ENCODE results near the gene LRIT3.
"Not testable (repeated sequence)": the region's sequence is repeated elsewhere in the genome, so short reads cannot be mapped to it uniquely, and the experiment has no call there.

LRIT3 gene

DNA sequence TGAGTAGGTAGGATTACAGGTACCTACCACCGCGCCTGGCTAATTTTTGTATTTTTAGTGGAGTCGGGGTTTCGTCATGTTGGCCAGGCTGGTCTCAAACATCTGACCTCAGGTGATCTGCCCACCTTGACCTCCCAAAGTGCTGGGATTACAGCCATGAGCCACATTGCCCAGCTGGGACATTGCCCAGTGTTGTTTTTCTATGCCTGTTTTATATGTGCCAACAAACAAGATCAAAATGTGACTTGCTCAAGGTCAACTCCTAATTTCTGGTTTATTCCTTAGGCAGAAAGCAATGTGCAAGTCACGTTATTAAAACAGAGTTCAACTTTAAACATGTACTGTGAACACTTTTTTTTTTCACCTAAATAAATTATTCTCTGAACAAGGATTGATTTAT, 2.7 kb downstream of the LRIT3 start:
- DNase-seq (ENCODE audit: extremely low read depth, low read depth) = no peak
- TF ChIP-seq, protein P1, sequence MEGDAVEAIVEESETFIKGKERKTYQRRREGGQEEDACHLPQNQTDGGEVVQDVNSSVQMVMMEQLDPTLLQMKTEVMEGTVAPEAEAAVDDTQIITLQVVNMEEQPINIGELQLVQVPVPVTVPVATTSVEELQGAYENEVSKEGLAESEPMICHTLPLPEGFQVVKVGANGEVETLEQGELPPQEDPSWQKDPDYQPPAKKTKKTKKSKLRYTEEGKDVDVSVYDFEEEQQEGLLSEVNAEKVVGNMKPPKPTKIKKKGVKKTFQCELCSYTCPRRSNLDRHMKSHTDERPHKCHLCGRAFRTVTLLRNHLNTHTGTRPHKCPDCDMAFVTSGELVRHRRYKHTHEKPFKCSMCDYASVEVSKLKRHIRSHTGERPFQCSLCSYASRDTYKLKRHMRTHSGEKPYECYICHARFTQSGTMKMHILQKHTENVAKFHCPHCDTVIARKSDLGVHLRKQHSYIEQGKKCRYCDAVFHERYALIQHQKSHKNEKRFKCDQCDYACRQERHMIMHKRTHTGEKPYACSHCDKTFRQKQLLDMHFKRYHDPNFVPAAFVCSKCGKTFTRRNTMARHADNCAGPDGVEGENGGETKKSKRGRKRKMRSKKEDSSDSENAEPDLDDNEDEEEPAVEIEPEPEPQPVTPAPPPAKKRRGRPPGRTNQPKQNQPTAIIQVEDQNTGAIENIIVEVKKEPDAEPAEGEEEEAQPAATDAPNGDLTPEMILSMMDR (IDR thresholded peaks at IDR 0.05; ENCODE audit: low read depth, low read length) = no peak

DNA sequence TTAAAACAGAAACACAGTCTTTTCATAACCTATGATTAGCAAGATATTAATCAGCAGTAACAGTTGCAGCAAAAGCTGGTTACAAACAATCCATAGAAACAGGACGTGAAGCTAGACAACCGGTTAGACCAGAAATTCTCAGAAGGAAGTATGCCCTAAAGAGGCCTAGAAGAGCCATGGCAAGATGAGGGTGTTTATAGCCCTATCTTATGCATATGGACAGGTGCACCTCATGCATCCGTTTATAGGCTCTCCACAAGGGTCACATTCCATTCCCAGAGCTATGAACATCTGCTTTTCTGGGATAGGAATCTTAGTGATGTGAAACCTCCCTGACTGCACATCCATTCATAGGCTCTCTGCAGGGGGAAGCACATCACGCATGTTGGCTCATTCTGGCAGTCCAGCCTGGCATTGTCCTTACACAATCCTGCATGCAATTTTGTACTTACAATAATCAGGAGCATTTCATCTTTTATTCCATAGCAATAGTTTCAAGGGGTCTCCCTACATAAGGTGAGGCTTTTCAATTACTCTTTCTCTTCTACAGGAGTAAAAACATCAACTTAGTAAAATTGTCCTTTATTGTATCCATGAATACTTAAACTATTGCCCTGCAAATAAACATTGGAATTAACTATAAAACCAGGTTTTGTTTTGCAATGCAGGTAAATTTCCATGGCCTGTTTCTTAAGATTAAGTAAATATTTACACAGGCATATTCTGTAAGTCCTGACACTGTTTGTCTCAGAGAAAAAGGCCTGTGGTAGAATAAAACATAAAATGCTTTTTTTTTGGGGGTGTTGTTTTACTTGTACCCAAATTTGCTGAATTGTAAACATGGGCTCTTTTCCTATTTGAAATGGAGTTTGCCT, 11.8 kb downstream of the LRIT3 start:
- DNase-seq (ENCODE audit: extremely low read depth, low read depth) = not testable (repeated sequence)

DNA sequence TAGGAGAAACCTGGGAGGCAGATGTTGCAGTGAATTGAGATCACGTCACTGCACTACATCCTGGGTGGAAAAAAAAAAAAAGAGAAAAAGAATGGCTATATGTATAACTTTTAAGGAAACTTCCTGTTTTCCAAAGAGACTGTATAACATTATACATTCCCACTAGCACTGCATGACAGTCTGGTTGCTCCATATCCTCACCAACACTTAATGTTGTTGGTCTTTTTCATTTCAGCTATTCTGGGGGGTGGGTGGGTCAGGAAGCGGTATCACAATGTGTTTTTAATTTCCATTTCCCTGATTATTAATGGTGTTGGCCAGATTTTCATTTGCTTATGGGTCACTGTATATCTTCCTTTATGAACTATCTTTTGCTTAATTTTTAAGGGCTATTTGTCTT, 13.4 kb downstream of the LRIT3 start:
- DNase-seq (ENCODE audit: extremely low read depth, low read depth) = no peak
- TF ChIP-seq, protein P1 (IDR thresholded peaks at IDR 0.05; ENCODE audit: low read depth, low read length) = no peak

DNA sequence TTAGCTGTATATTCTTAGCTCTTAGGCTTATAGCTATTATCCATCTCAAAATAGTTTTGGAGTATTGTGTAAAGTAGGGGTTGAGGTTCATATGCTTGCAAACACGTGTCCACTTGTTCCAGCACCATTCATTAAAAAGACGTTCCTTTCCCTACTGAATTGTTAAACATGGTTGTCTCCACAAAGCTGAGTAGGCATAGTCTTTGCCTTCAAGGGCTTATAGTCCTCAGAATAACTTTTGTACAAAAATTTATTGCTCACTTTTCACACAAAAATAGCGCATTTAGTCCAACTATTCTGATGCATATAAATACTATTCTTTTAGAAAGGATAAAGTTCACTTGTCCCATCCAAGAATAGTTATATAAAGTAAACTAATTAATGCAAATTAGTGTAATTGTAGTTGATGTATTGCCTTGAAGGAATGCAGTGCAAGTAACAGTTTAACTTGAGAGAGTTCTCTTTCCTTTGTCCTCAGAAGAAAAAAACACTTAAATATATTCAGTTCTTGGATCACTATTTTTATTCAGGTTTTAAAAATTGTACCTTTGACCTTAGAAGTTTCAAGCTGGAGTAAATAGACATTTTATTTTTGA, 14.1 kb downstream of the LRIT3 start:
- DNase-seq (ENCODE audit: extremely low read depth, low read depth) = no peak
- TF ChIP-seq, protein P1 (IDR thresholded peaks at IDR 0.05; ENCODE audit: low read depth, low read length) = no peak

DNA sequence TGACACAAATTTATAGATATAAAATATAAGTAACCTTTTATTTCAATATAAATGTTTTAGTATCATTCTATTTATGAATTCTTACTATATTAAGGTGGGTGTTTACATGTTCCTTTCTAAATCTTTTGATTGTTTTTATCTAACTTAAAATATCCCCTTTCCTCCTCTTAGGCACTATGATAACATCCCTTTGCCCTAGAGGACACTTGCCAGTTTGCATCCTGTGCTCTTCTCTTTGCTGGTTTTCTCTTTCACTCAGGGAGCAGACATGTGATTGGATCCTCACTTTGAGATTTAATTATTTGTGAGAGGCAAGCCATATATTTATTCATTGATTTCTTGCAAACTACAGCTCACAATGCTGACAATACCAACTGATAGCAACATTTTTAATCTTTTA, 16.2 kb downstream of the LRIT3 start:
- DNase-seq (ENCODE audit: extremely low read depth, low read depth) = no peak
- TF ChIP-seq, protein P1 (IDR thresholded peaks at IDR 0.05; ENCODE audit: low read depth, low read length) = no peak

DNA sequence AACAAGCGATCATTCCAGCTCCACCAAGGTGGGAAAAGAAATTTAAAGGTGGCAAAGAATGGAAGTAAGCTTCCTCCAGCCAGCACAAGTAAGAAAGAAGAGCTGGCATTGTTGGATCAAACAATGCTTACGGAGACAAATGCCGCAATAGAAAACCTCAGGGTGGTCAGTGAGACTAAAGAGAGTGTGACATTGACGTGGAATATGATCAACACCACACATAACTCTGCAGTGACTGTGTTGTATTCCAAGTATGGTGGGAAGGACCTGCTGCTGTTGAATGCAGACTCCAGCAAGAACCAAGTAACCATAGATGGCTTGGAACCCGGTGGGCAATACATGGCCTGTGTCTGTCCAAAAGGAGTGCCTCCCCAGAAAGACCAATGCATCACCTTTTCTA, 22.2 kb downstream of the LRIT3 start:
- TF ChIP-seq, protein P1 (IDR thresholded peaks at IDR 0.05; ENCODE audit: low read depth, low read length) = no peak

DNA sequence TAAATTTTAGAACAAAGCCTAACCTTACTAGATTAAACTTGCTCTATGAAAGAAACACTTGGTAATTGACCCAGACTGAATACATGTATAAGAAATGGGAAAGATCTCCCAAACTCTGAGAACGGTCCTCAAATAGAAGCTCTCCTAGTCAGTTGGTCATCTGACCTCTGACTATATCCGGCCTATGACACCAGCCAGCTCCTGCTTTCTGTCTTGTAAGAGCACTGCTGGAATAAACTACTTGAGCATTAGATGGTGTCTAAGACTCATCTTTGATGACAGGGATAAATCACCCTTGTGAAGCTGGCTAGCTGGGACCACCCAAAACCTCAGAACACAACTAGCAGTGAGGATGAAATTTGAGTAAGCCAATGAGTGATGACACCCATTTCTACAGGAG, 24.2 kb downstream of the LRIT3 start:
- TF ChIP-seq, protein P1 (IDR thresholded peaks at IDR 0.05; ENCODE audit: low read depth, low read length) = no peak

More for the DNA sequence above, 22.2 kb downstream of the LRIT3 start:
- DNase-seq (ENCODE audit: extremely low read depth, low read depth) = no peak

More for the DNA sequence above, 24.2 kb downstream of the LRIT3 start:
- DNase-seq (ENCODE audit: extremely low read depth, low read depth) = no peak

All from AG09319 (cell line).